ENCODE data around the gene ASPM. TPM values are rescaled to one million over a fixed set of nuclear protein-coding genes. Genes with fewer than 3 reads are reported as not detected.

Gene ASPM
- polyA plus RNA-seq, 1 donor (not counting 4 experiments of a cell fraction or from before 2014, with no cell fraction given): 10.0 TPM

DNA sequence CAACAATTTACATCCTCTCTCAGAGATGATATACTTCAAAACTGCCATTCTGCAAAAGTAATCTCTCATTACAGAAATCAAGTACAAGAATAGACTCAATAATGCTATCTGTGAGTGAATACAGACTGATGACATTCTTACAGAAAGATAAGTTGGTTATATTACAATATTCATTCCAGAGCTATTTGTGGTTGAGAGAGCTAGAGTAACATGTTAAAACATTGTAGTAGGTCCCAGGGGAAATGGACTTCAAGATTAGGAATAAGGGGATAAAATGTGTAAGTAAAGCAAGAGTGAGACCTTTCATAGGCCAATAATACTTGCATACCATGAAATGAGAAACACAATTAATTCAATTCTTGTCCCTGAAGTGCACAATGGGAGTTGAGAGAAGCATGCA, 80.9 kb downstream of the ASPM start:
- no peaks in the 10 kb centered on the region for H3K79me2 ChIP-seq (ENCODE audit: control insufficient read depth, insufficient read depth, low read length)
- H3K27ac ChIP-seq (ENCODE audit: control insufficient read depth, insufficient read depth, low read length): no peak overlapping the region
- dilution Hi-C loops (cut with MboI; ENCODE audit: extremely low pct_ligation_motif_present, low sequenced_read_pairs): no loop called here
- no peak overlapping the region for H3K4me3 ChIP-seq (ENCODE audit: control insufficient read depth in 2 of 3, extremely low read depth in 1 of 3, insufficient read depth in 2 of 3, low read depth in 1 of 3, low read length in 3 of 3)
- H3K4me2 ChIP-seq (ENCODE audit: control insufficient read depth, extremely low read depth, insufficient read depth, low read depth, low read length): no peak overlapping the region
- H3K9ac ChIP-seq (ENCODE audit: control insufficient read depth, extremely low read depth, insufficient read depth, low read length): no peak overlapping the region
- no peak for DNase-seq (ENCODE audit: low read depth, low spot score)
- H4K20me1 ChIP-seq (ENCODE audit: control insufficient read depth, extremely low read depth, insufficient read depth, low read length): no peaks in the 10 kb centered on the region
- H3K9me1 ChIP-seq (ENCODE audit: control insufficient read depth, extremely low read depth, insufficient read depth, low read length): no peaks in the 10 kb centered on the region
- H3K9me3 ChIP-seq (ENCODE audit: control insufficient read depth, low read depth, low read length): no peaks in the 10 kb centered on the region
- no peaks in the 10 kb centered on the region for H3K36me3 ChIP-seq (ENCODE audit: control insufficient read depth in 2 of 2, extremely low read depth in 1 of 2, insufficient read depth in 2 of 2, low read length in 2 of 2)
- no peak for FAIRE-seq
- no peaks in the 10 kb centered on the region for H3K4me1 ChIP-seq (ENCODE audit: control insufficient read depth, extremely low read depth, insufficient read depth, low read length)
- no peak overlapping the region for H2AFZ ChIP-seq (ENCODE audit: control insufficient read depth, low read length)
- TF ChIP-seq, protein P1, sequence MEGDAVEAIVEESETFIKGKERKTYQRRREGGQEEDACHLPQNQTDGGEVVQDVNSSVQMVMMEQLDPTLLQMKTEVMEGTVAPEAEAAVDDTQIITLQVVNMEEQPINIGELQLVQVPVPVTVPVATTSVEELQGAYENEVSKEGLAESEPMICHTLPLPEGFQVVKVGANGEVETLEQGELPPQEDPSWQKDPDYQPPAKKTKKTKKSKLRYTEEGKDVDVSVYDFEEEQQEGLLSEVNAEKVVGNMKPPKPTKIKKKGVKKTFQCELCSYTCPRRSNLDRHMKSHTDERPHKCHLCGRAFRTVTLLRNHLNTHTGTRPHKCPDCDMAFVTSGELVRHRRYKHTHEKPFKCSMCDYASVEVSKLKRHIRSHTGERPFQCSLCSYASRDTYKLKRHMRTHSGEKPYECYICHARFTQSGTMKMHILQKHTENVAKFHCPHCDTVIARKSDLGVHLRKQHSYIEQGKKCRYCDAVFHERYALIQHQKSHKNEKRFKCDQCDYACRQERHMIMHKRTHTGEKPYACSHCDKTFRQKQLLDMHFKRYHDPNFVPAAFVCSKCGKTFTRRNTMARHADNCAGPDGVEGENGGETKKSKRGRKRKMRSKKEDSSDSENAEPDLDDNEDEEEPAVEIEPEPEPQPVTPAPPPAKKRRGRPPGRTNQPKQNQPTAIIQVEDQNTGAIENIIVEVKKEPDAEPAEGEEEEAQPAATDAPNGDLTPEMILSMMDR (optimal IDR thresholded peaks at IDR 0.05 in 1 of 3, IDR thresholded peaks at IDR 0.05 in 1 of 3, conservative IDR thresholded peaks at IDR 0.05 in 1 of 3; ENCODE audit: extremely low read depth in 1 of 3, insufficient read depth in 2 of 3, low read length in 3 of 3): no peak
- no peak for TF ChIP-seq EZH2 (IDR thresholded peaks at IDR 0.05; ENCODE audit: low read length)
- H3K27me3 ChIP-seq (ENCODE audit: control insufficient read depth, extremely low read depth, insufficient read depth, low read length): no peaks in the 10 kb centered on the region

DNA sequence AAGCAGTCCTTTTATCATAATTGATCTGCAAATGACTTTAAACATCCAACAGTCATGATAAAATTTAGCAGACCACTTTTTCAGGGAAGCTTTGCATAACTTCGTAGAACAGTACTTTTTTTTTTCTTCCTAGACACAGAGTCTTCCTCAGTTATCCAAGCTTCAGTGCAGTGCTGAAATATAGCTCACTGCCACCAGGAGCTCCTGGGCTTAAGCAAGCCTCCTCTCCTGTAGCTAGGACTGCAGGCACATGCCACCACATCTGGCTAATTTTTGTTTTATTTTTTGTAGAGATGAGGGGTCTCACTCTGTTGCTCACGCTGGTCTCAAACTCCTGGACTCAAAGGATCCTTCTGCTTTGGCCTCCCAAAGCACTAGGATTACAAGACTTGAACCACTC, 83.3 kb downstream of the ASPM start:
- no peak overlapping the region for H3K4me3 ChIP-seq (ENCODE audit: control insufficient read depth in 2 of 3, extremely low read depth in 1 of 3, insufficient read depth in 2 of 3, low read depth in 1 of 3, low read length in 3 of 3)
- no peak overlapping the region for H3K27ac ChIP-seq (ENCODE audit: control insufficient read depth, insufficient read depth, low read length)
- TF ChIP-seq, protein P1 (optimal IDR thresholded peaks at IDR 0.05 in 1 of 3, IDR thresholded peaks at IDR 0.05 in 1 of 3, conservative IDR thresholded peaks at IDR 0.05 in 1 of 3; ENCODE audit: extremely low read depth in 1 of 3, insufficient read depth in 2 of 3, low read length in 3 of 3): no peak
- TF ChIP-seq EZH2 (IDR thresholded peaks at IDR 0.05; ENCODE audit: low read length): no peak
- no peaks in the 10 kb centered on the region for H3K4me1 ChIP-seq (ENCODE audit: control insufficient read depth, extremely low read depth, insufficient read depth, low read length)
- H4K20me1 ChIP-seq (ENCODE audit: control insufficient read depth, extremely low read depth, insufficient read depth, low read length): no peaks in the 10 kb centered on the region
- dilution Hi-C loops (cut with MboI; ENCODE audit: extremely low pct_ligation_motif_present, low sequenced_read_pairs): no loop called here
- DNase-seq (ENCODE audit: low read depth, low spot score): no peak
- no peak for FAIRE-seq
- no peak overlapping the region for H2AFZ ChIP-seq (ENCODE audit: control insufficient read depth, low read length)
- no peaks in the 10 kb centered on the region for H3K79me2 ChIP-seq (ENCODE audit: control insufficient read depth, insufficient read depth, low read length)
- H3K9ac ChIP-seq (ENCODE audit: control insufficient read depth, extremely low read depth, insufficient read depth, low read length): no peak overlapping the region
- no peaks in the 10 kb centered on the region for H3K9me3 ChIP-seq (ENCODE audit: control insufficient read depth, low read depth, low read length)
- H3K36me3 ChIP-seq (ENCODE audit: control insufficient read depth in 2 of 2, extremely low read depth in 1 of 2, insufficient read depth in 2 of 2, low read length in 2 of 2): no peaks in the 10 kb centered on the region
- no peaks in the 10 kb centered on the region for H3K9me1 ChIP-seq (ENCODE audit: control insufficient read depth, extremely low read depth, insufficient read depth, low read length)
- no peak overlapping the region for H3K4me2 ChIP-seq (ENCODE audit: control insufficient read depth, extremely low read depth, insufficient read depth, low read depth, low read length)
- no peaks in the 10 kb centered on the region for H3K27me3 ChIP-seq (ENCODE audit: control insufficient read depth, extremely low read depth, insufficient read depth, low read length)
